Measurements from ENCODE around the gene ABLIM2.

Gene ABLIM2

DNA sequence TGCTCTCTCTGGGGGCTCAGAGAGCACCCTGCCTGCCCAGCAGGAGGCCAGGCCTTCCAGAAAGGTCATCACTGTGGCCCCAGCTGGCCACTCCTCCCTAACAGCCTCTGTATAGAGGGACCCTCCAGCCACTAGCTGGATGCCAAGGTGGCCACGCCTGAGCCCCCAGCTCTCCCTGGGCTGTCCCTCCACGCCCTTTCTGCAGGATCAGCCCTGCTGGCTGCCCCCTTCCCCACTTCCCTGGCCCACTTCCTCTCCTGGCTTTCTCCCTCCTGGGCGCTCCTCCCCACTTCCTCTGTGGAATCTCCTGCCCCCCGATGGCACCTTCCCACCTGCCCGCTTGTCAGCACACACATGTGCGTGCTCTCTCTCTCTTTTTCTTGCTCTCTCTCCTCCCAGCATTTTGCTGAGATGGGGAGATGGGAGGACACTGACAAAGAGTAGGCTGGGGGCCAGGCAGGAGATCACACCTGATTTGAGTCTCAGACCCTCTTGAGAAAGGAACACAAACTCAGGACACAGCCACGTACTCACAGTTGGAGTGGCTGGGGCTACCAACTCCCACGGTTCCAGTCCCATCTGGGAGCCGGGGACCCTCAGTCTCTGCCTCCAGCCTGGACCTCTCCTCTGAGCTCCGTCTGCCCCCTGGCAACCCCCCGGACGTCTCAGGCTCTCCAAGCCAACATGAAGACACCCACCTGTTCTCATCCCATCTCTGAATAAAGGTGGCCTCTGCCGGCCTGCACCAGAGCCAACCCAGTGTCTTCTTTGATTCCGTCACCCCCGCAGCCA is 156.9 kb downstream of the ABLIM2 start:
- no peak for DNase-seq (ENCODE audit: low spot score)

DNA sequence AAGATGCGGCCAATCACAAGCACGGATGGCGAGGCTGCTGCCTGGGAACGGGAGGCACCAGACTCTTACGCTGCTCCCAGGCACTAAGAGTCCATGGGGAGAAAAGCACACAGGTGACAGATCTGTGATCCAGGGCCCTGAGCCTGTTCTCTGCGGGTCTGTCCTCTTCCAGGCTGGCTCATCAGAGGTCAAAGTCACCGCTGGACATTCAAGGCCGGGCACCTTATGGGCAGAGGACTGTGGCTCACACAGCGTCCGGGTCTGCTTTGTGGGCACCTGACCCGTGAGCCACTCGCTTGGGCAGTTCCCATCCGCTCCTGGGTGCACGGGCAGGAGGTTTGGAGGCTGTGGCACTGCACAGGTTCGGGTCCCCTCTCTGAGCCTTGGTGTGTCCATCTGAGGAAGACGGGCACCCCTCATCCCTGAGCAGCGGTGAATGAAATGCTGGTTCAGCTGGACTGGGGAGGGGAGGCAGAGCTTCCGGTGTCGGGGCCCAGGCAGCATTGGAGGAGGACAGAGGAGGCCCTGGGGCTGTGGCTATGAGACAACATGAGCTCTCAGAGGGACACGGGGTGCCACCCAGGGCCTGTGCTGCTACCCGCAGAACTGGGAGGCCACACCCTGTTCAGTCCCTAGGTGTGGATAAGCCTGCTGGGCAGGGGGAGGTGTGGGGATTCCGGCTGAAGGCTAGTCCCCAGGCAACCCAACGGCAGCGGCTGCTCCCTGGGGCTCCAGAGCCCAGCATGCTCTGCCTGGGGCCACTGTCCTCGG is 157.7 kb downstream of the ABLIM2 start:
- no peak for DNase-seq (ENCODE audit: low spot score)

DNA sequence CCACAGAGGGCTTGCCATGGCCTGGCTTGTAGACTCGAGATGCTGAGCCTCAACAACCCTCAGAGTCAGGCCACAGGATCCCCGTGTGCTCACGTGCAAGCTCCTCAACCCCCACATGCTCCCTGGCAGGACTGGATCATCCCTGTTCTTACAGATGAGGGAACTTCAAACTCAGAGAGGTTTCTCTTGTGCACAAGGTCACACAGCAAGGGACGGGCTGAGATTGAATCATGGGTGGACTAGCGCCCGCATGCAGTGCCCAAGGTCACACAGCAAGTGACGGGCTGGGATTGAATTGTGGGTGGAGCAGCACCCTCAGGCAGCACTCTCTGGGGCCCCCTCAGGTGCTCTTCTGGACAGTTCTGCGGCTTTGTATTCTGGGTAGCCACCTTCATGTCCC is 158.4 kb downstream of the ABLIM2 start:
- no peak for DNase-seq (ENCODE audit: low spot score)

DNA sequence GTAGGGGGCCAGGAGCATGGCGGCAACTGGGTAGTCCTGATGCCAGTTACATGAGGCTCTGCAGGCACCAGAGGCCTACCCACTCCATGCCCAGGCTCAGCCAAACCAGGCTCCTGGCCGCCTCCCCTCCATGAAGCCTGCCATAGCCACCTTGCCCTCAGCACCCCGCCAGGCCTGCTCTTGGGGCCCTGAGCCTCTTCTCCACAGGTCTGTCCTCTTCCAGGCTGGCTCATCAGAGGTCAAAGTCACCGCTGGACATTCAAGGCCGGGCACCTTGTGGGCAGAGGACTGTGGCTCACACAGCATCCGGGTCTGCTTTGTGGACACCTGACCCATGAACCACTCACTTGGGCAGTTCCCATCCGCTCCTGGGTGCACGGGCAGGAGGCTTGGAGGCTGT is 158.9 kb downstream of the ABLIM2 start:
- no peak for DNase-seq (ENCODE audit: low spot score)

DNA sequence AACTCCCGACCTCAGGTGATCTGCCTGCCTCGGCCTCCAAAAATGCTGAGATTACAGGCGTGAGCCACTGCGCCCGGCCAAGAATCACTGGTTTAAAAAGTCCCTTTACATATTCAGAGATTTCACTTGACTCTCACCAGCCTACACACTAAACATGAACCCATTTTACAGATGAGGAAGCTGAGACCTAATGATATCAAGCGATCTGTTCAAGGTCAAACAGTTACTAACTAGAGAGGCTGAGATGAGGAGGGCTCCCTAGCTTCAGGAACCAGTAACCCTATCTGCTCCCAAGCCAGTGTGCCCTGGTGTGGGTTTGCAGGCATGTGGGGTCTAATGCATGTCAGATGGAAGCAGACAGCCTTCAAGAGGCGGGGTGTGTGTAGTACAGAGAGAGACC is 159.3 kb downstream of the ABLIM2 start:
- DNase-seq (ENCODE audit: low spot score) = no peak

DNA sequence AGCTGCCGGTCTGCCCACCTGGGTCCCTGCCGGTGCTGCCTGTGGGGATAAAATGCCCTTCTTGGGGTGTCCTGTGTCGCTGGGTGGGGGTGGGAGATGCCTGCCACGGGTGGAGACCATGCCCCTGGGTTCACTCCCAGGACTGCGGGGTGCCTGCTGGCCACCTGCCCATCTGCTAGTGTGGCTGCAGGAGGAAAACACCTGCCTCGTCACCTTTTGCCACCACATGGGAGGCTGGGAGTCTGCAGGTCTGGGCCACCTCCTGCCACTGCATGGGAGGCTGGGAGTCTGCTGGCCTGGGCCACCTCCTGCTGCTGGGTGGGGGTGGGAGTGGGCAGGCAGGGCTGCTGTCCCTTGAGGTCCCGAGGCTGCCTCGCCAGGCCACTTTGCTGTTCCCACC is 160.2 kb downstream of the ABLIM2 start:
- DNase-seq (ENCODE audit: low spot score) = no peak

DNA sequence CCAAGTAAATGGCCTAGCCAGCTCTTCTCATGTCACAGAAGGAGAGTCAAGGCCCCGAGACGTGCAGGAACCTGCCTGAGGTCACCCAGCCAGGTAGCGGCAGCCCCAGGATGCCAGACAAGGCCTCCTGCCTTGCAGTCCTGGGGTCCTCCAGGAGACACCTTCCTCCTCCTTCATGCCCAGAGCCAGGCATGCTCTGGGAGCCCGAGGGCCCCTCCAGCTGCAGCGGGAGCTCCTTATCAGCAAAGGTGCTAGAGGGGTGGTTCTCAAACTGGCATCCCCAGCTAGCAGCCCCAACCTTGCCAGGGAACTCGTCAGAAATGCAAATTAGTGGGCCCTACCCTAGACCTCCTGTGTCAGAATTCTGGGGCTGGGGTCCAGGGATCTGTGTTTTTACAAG is 162.7 kb downstream of the ABLIM2 start:
- no peak for DNase-seq (ENCODE audit: low spot score)

DNA sequence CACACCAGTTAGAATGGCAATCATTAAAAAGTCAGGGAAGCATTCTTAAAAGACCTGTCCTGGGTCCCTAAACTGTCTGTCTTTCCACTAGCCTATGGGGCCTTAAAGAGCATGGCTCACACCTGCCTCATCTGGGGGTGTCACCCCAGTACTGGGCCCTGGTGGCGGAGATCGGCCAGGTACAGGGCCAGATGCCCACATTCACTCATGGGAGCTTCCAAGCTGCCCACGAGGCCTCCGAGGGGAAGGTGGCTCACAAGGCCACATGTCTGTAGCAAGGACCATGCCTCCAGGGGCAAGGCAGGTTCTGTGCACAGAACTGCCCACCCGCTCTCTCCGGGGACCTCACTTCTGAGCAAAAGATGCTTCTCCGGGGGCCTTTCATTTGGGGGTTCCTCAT is 163.5 kb downstream of the ABLIM2 start:
- DNase-seq (ENCODE audit: low spot score) = no peak

DNA sequence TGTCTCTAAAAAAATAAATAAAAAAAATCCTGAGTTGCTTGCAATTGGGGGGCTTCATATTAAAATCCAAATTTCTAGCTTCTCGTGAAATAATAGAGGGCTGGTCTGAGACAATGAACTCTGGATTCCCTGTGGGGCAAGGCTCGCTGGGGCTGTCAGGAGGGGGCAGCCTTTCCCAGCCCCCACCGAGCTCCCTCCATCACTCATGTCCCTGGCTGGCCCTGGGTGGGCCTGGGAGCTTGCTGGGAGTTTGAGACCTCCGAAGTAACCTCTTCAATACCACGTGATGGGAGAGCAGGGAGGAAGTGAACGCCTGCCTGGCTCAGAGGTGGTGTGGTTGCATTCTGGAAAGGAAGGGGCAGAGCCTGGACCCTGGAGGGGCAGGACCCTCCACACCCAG is 164.9 kb downstream of the ABLIM2 start:
- no peak for DNase-seq (ENCODE audit: low spot score)

DNA sequence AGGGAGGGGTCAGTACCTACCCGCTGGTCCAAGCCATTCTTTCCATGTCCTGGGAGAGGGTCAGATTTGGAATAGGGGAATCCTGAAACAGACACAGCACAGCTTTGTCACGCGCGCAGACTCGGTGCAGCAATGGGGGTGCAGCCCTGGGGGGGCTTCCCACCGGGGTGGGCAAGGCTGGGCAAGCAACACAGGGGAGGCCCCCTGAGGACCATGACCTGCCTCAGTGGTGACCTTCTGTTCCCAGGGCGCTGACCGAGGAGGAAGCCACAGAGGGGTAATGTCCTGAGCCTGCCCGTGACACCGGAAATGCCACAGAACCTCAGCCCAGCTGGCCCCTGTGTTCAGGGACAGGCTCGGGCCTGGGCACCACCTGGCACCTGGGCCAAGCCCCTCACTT is 165.8 kb downstream of the ABLIM2 start:
- DNase-seq (ENCODE audit: low spot score) = no peak

DNA sequence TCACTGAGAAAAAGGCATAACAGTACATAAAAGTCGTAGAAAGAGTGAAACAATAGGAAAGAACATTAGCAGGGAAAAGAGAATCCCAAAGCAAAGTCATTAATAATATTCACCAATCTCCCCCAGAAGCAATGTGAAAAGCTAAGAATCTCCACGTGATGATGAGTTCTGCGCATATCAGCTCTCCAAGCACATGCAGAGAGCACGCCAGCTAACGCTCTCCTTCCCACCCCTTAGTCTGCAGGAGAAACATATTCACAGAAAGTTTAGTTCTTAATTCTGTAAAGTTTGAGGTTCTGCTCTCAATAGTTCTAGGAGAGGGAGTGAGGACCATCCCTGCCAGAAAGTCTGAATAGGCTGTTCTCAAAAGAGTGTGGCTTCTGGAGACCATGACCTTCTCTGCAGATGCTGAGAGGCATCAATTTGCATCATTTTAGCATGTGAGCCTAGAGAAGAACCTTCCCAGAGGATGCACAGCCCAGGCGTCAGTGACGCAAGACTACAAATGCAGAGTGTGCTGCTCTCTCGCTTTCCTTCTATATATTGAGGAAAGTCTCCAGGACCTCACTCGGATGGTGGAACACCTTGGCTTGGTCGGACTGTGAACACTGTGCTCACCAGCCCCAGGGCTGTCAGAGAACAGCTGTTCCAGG is 167.7 kb downstream of the ABLIM2 start:
- no peak for DNase-seq (ENCODE audit: low spot score)

DNA sequence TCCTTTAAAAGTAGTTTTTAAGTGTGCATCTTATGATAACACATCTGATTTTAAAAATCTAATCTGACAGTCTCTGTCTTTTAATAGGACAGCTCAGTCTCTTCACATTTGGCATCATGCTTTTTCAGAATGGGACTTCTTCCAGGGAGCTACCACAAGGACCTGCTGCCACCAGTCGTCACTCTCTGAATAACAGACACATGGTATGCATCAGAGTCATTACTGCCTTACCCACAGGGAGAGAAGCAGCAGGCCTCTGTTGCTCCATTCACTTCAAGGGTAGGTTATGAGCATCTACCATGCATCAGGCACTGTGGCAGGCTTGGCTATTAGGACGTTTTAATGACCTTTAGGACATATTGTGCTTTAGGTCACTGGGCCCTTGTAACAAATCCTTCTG is 169.0 kb downstream of the ABLIM2 start:
- no peak for DNase-seq (ENCODE audit: low spot score)

DNA sequence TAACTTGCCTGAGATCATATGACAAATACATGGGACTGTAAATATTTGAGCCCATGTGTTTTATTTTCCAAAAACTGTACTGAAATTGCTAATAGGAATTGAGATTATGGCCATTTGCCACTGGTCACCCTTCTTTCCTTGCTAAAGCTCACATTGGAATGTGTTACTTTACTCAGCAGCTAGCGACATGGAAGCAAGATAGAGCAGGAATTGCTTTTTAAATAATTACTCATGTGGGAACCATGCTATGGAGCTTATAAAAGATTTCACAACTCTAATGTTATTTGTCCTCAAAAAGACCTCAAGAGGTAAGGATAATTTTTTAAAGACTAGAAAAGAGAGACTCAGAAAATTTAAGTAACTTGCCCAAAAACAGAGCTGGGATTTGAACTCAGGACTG is 170.2 kb downstream of the ABLIM2 start:
- DNase-seq (ENCODE audit: low spot score) = no peak

DNA sequence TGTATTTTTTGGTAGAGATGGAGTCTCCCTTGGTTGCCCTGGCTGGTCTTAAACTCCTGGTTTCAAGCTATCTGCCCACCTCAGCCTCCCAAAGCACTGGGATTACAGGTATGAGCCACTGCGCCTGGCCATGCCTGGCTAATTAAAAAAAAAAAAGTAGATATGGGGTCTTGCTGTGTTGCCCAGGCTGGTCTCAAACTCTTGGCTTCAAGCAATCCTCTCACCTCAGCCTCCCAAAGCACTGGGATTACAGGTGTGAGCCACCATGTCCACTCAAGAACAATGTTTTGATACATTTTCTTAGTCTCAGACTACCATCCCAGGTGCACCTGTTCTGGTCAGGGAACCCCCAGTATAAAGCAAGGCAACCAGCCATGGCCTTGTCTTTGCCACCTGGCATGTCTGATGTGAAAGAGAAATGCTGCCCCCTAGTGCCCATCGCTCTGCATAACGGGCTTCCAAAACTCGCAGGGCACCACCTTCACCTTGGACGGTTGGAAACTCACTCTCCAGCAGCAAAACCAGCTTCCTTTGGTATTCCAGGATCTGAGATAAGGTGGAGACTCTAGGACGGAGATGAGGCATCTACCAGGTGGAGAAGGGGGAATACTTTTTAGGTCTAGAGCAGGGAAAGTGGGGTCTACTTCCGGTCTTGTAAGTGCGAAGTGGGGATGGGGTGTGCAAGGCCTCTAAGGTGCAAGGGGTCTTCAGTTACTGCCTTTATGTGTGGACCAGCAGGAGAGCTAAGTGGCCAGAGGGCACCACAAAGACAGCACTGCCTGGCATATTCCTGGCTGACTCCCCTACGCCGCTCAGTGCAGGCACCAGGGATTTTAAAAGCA is 171.2 kb downstream of the ABLIM2 start:
- DNase-seq (ENCODE audit: low spot score) = peak; percentile 80

DNA sequence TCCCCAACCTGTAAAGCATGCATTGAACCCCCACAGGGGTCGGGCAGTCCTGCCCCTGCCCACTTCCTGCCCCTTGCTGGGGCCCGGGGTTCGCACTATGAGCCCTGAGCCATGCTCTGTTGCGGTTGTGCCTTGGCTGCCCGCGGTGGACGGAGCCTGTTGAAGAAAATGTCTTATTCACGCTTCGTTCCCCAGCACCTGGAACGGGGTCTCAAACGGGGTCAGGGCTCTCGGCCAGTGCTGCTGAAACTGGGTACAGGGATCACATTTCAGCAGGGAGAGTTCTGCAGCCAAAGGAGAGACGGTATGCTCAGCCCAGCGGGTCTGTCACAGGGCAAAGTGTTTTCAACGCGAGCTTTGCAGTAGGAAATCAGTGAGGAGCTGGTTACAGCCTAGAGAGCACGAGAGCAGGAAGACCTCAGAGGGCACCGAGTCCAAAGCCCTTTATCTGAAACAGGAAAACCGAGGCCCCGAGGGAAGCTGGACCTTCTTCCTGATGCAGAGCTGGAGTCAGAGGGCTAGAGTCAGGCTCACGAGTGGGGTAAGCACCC is 172.6 kb downstream of the ABLIM2 start:
- no peak for DNase-seq (ENCODE audit: low spot score)

DNA sequence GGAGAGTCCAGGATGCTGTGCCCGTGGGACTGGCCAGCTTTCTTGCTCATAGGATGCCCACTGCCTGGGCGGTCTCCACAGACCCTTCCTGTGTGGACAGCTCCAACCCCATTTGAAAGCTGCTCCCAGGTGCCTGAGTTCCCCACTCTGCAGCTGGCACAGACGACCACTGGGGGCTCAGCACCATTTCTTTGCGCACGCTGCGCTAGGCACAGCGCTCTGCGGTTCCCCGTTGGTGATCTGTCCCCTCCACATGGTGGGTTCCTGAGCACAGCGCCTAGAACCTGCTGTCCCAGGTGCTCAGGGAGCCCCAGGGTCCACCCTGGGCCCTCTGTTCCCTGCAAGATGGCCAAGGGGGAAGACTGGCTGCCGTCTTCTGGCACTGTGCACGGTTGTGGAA is 173.5 kb downstream of the ABLIM2 start:
- no peak for DNase-seq (ENCODE audit: low spot score)

DNA sequence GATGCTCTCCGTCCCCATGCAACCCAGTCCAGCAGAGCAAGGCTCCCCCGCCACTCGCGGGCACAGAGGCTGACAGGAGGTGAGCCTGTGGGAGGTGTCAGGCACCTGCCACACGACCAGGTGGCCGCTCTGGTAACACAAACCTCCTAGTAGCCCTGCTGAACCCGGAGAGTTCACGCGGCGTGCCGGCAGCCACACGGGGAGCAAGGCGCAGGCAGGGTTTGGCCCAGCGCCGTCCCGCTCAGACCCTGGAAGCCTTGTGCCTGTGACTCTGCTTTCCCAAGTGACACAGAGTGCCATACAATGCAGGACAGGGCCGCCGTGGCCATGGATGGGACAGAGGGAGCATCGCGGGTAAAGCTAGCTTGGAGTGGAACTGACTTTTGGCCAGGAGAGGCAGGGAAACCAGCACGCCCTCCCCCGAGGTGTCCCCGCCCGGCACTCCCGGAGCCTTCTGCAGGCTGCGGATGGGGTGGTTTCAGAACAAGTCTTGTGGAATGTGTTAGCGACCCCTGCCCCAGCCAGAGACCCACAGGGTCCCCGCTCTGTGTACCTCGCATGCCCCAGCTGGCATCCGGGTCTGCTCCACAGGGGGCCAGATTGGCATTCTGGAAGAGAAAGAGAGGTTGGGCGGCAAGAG is 174.2 kb downstream of the ABLIM2 start:
- DNase-seq (ENCODE audit: low spot score) = no peak

DNA sequence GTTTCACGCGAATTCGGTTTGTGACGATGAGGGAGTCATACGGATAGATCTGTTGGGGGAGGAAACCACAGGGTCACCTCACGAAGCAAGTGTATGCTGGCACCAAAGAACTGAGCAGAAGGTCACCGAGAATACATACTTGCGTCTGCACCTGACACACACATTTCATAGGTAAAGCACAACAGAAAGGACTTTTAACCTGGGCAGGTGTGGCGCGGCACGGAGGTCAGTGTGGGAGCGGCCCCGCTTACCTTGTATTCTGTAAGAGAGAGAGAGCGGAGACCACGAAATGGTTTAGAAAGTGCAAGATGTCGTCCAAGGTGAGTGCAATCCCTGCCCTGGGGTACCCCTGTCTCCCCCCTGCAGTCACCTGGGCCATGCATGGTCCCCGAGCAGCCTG is 175.3 kb downstream of the ABLIM2 start:
- DNase-seq (ENCODE audit: low spot score) = no peak

DNA sequence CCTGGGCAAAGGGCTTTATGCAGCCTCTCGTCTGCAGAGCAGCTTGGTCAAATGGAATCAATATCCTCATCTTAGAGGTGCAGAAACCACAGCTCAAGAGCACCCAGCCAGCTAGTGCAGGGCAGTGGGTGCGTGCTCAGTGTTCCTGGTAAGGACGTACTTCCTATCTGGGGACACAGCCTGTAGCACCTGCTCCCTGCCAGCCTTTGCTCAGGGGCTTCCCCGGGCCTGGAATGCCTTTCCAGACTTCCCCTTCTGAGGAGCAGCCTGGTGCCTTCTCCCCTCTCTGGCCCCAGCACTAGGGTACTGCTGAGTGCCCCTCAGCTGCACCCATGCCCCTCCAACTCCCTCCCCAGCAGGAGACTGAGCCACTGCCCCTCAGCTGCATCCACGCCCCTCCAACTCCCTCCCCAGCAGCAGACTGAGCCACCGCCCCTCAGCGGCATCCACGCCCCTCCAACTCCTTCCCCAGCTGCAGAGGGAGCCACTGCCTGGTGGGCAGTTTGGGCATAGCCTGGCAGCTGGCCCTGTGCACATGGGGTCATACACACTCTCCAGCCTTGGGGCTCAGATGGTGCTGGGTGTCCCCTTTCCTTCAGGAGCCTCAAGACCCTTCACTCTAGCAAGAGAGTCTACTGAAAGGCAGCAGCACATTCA is 176.7 kb downstream of the ABLIM2 start:
- no peak for DNase-seq (ENCODE audit: low spot score)

DNA sequence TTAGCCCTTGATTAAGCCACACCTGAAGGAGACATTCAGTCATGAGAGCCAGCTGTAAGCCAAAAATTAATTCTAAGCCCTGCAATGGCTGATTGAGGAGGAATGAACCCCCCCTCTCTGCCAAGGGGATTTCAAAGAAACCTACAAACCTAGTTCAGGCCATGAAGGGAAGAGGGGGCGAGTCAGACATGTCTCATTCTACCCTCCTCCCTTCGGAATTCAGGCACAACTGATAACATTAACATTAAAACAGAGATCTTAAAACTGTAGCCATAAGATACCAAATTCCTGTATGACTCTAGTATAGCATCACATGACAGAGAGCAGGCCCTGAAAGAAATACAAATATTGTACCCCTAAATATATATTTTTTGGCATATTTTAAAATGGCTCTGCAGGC is 178.6 kb downstream of the ABLIM2 start:
- no peak for DNase-seq (ENCODE audit: low spot score)

DNA sequence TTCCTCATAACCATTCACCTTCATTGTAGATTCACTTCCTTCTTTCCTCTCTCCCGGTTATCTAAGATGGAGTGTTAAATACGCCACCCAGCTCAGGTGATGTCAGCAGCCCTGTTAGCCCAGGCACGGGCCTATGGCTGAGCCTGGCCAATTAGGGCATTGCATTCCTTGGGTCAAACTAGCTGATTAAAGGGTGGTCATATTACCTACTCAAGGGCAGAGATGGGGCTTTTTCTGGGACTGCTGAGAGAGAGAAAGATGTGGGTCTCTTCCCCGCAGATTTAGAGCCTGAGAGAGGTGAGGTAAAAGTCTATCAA is 179.0 kb downstream of the ABLIM2 start:
- no peak for DNase-seq (ENCODE audit: low spot score)
